Skeletal muscle satellite cell (primary cell): Measurements from ENCODE around the gene ISYNA1.

Experiments used
- H3K27me3 ChIP-seq: 2 replicates; pipeline ENCODE4 v1.7.0; 2013; ENCODE audit warnings: low read length; ENCODE audit not compliant: control insufficient read depth, insufficient read depth
- H3K36me3 ChIP-seq: 2 replicates; pipeline ENCODE4 v1.7.0; 2013; ENCODE audit warnings: mild to moderate bottlenecking, control low read depth, low read length; ENCODE audit not compliant: insufficient read depth
- H3K4me1 ChIP-seq: 2 replicates; pipeline ENCODE4 v1.7.0; 2013; ENCODE audit warnings: low read length; ENCODE audit not compliant: control insufficient read depth, insufficient read depth
- H3K4me2 ChIP-seq: 2 replicates; pipeline ENCODE4 v1.7.0; 2013; ENCODE audit warnings: mild to moderate bottlenecking, low read length
- H3K4me3 ChIP-seq: 2 replicates; pipeline ENCODE4 v1.7.0; 2013; ENCODE audit warnings: low read length
- H3K9ac ChIP-seq: 2 replicates; pipeline ENCODE4 v1.7.0; 2013; ENCODE audit warnings: mild to moderate bottlenecking, low read depth, low read length, moderate library complexity
- H3K9me3 ChIP-seq: replicated peaks from 2 replicates; pipeline ENCODE4 v1.7.0; 2013; ENCODE audit warnings: mild to moderate bottlenecking, control low read depth, low read length

The ISYNA1 gene

DNA sequence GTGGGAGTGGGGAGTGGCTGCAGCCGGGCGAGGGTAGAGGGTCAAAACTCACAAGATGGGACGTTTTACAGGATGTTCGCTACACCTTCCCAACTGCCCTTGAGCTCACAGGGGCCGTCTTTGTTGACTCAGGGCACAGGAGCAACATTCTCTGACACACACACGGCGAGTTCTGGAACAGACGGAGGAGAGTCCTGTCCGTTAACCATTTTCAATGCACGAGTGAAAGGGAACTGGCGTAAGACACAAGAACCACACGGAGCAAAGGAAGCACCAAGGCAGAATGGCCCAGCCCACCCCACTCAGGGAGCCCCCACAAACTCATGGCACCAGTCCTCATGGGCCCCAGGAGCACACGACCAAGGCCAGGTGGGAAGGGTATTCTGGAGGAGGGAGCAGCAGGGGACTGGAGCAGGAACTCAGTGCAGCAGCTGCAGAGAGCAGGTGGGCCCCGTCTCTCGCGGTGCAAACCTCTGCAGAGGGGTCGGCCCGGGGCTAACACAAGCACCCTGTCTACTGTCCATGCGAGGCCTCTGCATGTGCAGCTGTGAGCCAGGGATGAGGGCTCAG lies 37.9 kb upstream of the ISYNA1 start:
- Histone ChIP-seq H3K36me3 (peaks cover 4% of the 10 kb centered on the region), H3K4me3 (no peak overlapping the region), H3K4me1 (peaks cover 25% of the 10 kb centered on the region), H3K27me3 (no peaks in the 10 kb centered on the region), H3K9ac (no peak overlapping the region), H3K9me3 (no peaks in the 10 kb centered on the region), H3K4me2 (no peak overlapping the region)

DNA sequence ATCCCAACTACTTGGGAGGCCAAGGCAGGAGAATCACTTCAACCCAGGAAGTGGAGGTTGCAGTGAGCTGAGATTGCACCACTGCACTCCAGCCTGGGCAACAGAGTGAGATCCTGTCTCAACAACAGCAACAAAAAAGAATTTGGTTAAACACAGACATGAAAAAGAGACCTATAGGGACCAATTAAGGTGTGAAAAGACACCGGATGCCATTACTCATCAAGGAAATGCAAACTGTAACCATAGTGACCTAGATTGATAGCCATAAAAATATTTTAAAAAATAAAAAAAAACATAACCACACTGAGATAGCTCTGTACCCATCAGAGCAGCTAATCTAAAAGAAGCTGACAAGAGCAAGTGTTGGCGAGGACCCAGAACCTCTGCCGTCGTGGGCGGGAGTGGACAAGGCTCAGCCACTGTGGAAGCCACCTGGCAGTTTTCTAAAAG lies 37.1 kb upstream of the ISYNA1 start:
- Histone ChIP-seq H3K27me3 (no peaks in the 10 kb centered on the region), H3K4me1 (peaks cover 21% of the 10 kb centered on the region), H3K9ac (no peak overlapping the region), H3K4me3 (no peak overlapping the region), H3K36me3 (peaks cover 11% of the 10 kb centered on the region), H3K9me3 (no peaks in the 10 kb centered on the region), H3K4me2 (no peak overlapping the region)

DNA sequence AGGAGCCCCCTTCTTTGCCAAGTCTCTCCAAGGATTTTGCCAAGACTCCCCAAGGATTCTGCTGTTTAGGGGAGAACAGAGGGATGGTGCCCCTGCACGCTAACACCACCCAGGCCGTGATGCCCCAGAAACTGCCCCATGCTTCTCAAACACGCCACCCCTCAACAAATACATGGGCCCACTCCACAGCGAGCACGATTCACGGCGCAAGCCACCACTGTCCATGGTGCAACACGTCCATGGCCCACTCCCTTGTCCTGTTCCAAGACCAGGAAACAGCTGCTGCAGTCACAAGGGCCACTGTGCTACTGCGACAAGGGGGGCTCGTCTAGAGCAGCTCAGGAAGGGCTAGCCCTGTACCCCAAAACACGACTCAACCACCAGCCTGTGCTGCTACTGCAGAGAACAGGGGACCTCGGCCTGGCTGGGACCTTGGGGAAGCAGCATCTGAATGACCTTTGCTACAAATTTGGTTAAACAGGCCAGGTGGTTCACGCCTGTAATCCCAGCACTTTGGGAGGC lies 36.5 kb upstream of the ISYNA1 start:
- Histone ChIP-seq H3K27me3 (no peaks in the 10 kb centered on the region), H3K36me3 (peaks cover 17% of the 10 kb centered on the region), H3K4me3 (no peak overlapping the region), H3K9me3 (no peaks in the 10 kb centered on the region), H3K4me2 (no peak overlapping the region), H3K4me1 (peaks cover 19% of the 10 kb centered on the region), H3K9ac (no peak overlapping the region)

DNA sequence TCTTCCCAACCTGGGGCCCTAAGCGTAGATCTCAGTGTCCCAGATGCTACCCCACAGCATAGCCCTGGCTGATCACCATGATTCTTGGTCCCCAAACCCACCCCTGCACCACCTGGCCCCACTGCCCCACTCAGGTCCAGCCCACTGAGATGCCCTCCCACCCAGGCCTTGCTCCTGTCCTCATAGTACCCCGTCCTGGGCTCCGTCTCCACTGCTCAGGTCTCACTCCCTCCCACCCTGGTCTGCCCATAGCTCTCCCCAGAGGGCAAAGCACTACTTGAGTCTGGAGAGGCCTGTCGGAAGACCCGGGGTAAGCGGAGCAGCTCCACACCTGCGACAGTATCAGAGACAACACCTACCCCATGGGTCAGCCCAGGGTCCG lies 35.8 kb upstream of the ISYNA1 start:
- H3K27me3 ChIP-seq: no peaks in the 10 kb centered on the region
- H3K9ac ChIP-seq: no peak overlapping the region
- H3K36me3 ChIP-seq: peaks cover 23% of the 10 kb centered on the region
- H3K4me2 ChIP-seq: no peak overlapping the region
- H3K9me3 ChIP-seq: no peaks in the 10 kb centered on the region
- H3K4me1 ChIP-seq: peaks cover 12% of the 10 kb centered on the region
- no peak overlapping the region for H3K4me3 ChIP-seq

DNA sequence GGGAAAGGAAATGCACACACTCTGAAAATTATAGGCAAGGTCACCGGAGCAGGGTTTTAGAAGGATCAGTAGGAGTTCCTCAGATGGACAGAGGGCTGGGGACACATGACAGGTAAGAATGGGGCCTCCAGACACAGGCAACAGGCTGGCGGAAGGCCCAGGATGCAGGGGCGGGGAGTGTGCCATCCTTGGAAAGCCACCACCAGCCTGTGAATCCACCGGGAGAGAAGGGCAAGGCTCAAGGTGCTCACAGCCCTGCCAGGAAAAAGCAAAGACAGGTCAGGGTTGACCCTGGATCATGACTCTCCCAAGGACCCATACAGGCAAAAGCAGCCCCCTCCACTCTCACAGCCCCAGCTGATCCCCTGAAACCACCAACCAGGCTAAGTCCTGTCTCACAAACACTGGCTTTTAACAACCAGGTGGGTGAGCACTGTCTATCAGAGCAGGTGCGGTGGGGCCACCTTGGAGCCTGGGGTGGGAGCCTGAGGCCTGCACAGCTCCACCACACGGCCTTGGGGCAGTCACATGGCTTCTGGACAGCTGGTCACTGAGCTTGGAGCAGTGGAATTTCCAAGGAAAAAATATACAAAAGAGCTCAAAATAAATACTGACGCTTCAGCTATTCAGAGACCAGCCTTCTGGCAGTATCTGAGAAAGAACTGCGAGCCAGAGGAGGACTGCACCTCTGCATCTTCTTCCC lies 35.2 kb upstream of the ISYNA1 start:
- H3K4me2 ChIP-seq: no peak overlapping the region
- no peaks in the 10 kb centered on the region for H3K27me3 ChIP-seq
- H3K9ac ChIP-seq: no peak overlapping the region
- peaks cover 24% of the 10 kb centered on the region for H3K36me3 ChIP-seq
- H3K4me1 ChIP-seq: peaks cover 9% of the 10 kb centered on the region
- no peaks in the 10 kb centered on the region for H3K9me3 ChIP-seq
- no peak overlapping the region for H3K4me3 ChIP-seq

DNA sequence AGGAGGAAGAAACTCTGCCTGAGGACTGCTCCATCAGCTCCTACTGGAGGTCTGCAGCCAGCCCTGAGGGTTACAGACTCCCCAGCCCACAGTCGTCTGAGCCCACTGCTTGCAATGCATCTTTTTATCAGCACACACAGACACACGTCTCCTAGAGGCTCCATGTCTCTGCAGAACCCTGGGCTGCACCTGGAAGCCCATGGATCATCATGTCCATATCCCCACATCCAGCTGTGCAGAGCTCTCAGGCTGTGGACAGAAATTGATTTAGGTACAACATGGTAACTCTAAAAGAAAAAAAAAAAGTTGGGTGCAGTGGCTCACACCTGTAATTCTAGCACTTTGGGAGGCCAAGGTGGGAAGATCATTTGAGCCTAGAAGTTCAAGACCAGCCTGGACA lies 32.9 kb upstream of the ISYNA1 start:
- Histone ChIP-seq H3K9ac (no peak overlapping the region), H3K9me3 (no peaks in the 10 kb centered on the region), H3K4me2 (no peak overlapping the region), H3K36me3 (peaks cover 24% of the 10 kb centered on the region), H3K4me3 (no peak overlapping the region), H3K4me1 (peaks cover 12% of the 10 kb centered on the region), H3K27me3 (no peaks in the 10 kb centered on the region)

DNA sequence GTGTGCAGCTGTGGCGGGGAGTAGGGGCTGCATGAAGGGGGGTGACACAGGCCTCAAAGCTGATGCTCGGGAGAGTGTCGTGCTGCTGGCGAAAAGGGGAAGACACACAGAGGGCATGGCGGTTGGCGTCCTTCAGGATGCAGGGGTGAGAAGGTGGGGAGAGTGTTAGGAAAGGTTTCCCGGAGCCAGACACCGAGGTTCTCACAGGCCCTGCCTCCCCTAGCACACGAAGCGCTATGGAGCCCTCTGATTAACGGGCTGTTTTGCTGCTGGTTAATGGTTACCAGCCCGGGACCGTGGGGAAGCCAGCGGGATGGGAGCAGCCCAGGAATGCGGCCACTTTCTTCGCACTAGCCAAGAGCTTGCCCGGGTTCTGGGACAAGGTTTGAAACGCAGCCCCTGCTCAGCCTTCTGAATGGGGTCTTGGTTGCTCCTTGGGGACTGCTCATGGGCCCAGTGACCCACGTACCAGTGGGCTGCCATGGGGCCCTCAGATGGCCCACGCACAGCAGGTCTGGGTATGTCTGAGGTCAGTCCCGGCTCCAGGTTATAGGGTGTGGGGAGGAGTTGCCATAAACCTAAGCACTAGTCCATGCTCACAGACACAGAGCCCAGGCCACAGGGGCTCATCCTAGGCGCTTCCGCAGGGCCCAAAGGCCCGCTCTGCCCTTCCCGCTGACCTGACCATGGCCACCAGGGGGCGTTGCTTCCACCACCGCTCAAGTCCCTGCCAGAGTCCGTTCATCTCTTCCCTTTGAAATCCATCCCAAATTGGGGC lies 31.3 kb upstream of the ISYNA1 start:
- Histone ChIP-seq H3K36me3 (peaks cover 34% of the 10 kb centered on the region), H3K4me1 (peaks cover 24% of the 10 kb centered on the region), H3K9ac (peak overlapping the region; percentile 5), H3K27me3 (no peaks in the 10 kb centered on the region), H3K4me3 (no peak overlapping the region), H3K4me2 (no peak overlapping the region), H3K9me3 (no peaks in the 10 kb centered on the region)

DNA sequence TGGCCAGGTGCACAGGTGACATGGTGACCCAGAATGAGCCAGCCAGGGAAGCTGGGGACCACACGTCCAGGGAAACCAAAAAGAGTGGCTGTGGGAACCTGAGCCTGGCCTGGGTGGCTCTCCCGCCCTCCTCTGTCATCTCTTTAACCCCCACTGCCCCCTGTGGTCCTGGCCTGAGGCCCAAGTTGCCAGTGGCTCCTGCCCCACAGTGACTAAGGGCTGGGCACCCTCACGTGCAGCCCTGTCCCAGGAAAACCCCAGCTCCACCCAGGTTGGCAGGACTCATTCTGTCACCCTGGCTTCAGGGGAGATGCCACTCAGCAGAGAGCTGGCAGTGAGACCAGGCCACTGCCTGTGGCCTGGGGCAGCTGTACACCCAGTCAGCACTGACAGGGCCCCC lies 30.6 kb upstream of the ISYNA1 start:
- H3K9ac ChIP-seq: no peak overlapping the region
- peaks cover 29% of the 10 kb centered on the region for H3K4me1 ChIP-seq
- no peak overlapping the region for H3K4me2 ChIP-seq
- no peaks in the 10 kb centered on the region for H3K9me3 ChIP-seq
- peaks cover 37% of the 10 kb centered on the region for H3K36me3 ChIP-seq
- no peaks in the 10 kb centered on the region for H3K27me3 ChIP-seq
- no peak overlapping the region for H3K4me3 ChIP-seq

DNA sequence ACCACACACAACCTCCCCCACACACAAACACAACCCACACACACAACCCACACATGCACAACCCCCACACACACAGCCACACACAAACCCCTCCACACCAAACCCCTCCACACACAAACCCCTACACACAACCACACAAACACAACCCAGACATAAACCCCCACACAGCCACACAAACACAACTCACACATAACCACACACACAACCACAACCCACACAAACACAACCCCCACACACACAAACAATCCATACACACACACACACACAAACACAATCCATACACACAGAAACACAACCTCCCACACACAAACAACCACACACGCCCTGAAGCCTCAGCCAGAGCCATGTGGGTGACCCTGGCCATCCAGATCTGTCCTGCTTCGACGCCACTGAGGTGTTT lies 30.0 kb upstream of the ISYNA1 start:
- Histone ChIP-seq H3K27me3 (no peaks in the 10 kb centered on the region), H3K9ac (no peak overlapping the region), H3K4me2 (no peak overlapping the region), H3K36me3 (peaks cover 38% of the 10 kb centered on the region), H3K4me3 (no peak overlapping the region), H3K4me1 (peaks cover 29% of the 10 kb centered on the region), H3K9me3 (no peaks in the 10 kb centered on the region)

DNA sequence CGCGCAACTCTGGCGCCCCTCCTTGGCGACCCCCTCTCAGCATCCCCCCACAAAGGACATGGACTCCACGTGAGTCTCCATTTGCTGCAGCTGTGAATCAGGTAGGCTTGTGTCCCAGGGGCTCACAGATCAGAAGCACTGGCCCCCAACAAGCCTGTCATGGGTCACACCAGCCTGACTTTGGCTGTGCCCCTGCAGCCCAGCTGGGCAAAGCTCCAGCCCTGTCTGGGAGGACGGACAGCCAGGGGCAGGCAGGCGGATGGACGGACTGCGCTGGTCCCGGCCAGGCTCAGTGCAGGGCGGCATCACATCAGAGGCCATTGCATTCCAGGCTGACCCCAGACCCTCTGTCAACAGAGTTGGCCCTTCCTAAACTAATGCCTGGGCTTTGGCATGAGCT lies 28.4 kb upstream of the ISYNA1 start:
- no peak overlapping the region for H3K9ac ChIP-seq
- peaks cover 33% of the 10 kb centered on the region for H3K4me1 ChIP-seq
- H3K27me3 ChIP-seq: no peaks in the 10 kb centered on the region
- H3K36me3 ChIP-seq: peaks cover 52% of the 10 kb centered on the region
- H3K4me3 ChIP-seq: no peak overlapping the region
- H3K9me3 ChIP-seq: no peaks in the 10 kb centered on the region
- no peak overlapping the region for H3K4me2 ChIP-seq

DNA sequence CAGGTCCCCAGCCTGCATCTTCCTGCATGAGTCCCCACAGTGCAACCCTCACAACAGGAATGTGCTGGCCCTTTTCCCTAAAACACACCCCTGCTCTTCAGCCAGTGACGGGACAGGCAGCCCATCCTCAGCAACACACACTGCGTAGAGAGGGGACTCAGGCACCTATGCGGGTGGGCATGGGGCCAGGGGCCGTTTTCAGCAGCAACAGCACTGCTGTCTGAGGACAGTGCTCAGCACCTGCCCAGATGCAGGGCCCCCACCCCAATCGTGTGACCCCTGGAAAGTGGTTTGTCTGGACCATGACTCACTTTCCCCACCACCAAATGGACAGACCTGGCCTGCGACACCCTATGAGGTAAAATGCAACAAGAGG lies 28.0 kb upstream of the ISYNA1 start:
- Histone ChIP-seq H3K4me1 (peaks cover 38% of the 10 kb centered on the region), H3K9ac (no peak overlapping the region), H3K4me2 (no peak overlapping the region), H3K27me3 (no peaks in the 10 kb centered on the region), H3K4me3 (no peak overlapping the region), H3K36me3 (peaks cover 53% of the 10 kb centered on the region), H3K9me3 (no peaks in the 10 kb centered on the region)
